ENCODE measurements around the gene PLD4.

PLD4 gene

DNA sequence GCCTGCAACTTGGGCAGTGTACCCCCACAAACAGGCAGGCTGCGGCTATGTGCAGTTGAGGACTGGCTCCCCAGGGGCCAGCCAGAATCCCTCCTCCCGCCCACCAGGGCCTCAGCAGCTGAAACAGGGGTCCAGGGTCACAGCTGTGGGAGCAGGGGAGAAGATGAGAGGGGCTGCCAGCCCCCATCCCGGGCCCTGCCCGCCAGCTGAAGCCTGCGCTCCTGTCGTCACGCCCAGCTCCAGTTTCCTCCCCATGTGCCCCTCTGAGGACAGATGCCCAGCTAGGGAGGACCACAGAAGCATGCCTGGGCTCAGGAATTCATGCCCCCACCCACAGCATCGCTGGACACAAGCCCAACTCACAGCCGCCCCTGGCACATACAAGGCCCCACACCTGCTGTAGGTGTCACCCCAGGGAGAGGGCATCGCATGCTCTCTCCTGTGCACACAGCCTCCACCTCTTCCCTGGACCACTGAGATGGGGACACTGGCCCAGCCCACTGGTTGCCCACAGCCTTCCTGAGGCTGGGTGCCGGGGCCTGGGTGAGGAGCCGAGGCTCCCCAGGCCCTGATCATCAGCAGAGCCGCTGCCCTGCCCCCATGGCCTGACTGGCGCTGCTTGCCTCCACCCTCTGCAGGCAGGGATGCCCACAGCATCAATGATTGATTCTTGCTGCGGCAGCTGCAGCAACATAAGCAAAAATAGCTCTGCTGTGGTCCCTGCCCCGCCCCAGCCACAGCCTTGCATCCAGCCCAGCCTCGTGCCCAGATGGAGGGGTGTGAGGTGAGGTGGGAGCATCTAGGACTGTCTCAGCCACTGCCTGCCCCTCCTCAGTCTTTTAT, 57.2 kb downstream of the PLD4 start:
- 88 to 92% methylated on average over 11 to 16 of the region's 17 CpGs for WGBS, 2 experiments (ENCODE audit: insufficient coverage in 2 of 2)
- Histone ChIP-seq H3K36me3 (ENCODE audit: control insufficient read depth, insufficient read depth, low read length) (no peaks in the 10 kb centered on the region), H3K27ac (ENCODE audit: low read depth, low read length, severe bottlenecking) (no peak overlapping the region), H3K4me3 (ENCODE audit: extremely low read depth, insufficient read depth, low read length, poor library complexity, severe bottlenecking) (no peak overlapping the region), H3K9me3 (ENCODE audit: control insufficient read depth, low read length) (no peaks in the 10 kb centered on the region), H3K4me1 (ENCODE audit: control insufficient read depth, insufficient read depth, low read length, poor library complexity, severe bottlenecking) (peaks cover 5% of the 10 kb centered on the region)

DNA sequence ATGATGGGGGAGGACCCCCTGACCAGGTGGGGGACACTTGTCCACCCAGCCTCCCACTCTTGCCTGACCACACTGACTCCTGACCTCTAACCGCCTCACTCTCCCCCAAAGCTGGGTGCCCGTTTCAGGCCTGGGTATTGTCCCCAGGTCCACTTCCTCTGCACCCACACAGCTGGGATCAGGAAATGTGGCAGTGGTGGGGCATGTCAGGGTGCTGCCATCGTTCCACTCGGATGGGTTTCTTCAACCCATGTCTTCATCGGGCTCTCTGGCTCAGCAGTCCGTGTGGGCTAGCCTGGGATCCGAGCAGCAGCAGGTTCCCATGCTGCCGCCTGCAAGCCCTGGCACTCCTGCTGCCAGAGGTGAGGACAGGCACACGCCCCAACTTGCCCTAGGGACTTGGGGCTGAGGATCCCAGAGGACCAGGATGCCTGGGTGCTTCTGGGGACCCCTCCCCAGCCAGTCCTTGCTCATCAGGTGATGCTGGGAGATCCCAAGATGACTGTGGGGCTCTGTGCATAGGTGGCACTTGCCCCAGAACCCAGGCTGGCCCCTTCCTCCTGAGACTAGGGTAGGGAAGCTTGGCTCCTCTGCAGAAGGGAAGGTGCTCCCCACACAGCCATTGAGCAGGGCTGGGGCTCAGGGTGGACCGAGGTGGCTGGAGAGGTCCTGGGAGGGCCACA, 58.0 kb downstream of the PLD4 start:
- Histone ChIP-seq H3K4me1 (ENCODE audit: control insufficient read depth, insufficient read depth, low read length, poor library complexity, severe bottlenecking) (peaks cover 5% of the 10 kb centered on the region), H3K27ac (ENCODE audit: low read depth, low read length, severe bottlenecking) (no peak overlapping the region), H3K4me3 (ENCODE audit: extremely low read depth, insufficient read depth, low read length, poor library complexity, severe bottlenecking) (no peak overlapping the region), H3K36me3 (ENCODE audit: control insufficient read depth, insufficient read depth, low read length) (no peaks in the 10 kb centered on the region), H3K9me3 (ENCODE audit: control insufficient read depth, low read length) (no peaks in the 10 kb centered on the region)
- 83 to 86% methylated on average over 8 to 10 of the region's 10 CpGs for WGBS, 2 experiments (ENCODE audit: insufficient coverage in 2 of 2)

Measured in mesodermal cell (in vitro differentiated cells).